AG10803 (cell line): Measurements from ENCODE around the gene PSMA5.

Experiments used
- DNase-seq: peaks from one replicate; pipeline ENCODE4 v3.0.0; 2010; ENCODE audit warnings: low read depth
- H3K4me3 ChIP-seq: 2 replicates; pipeline ENCODE4 v1.5.1; 2011; ENCODE audit warnings: mild to moderate bottlenecking, low read length, control low read depth
- CTCF ChIP-seq: conservative IDR thresholded peaks from 2 replicates; pipeline ENCODE4 v1.5.1; 2011; ENCODE audit warnings: mild to moderate bottlenecking, low read length, control low read depth, inconsistent platforms

PSMA5 gene

GRCh38 chr1:109391626-109392025, 34.6 kb downstream of the PSMA5 start:
- H3K4me3 ChIP-seq = no peak overlapping the region
- DNase-seq = no peak
- no peak for TF ChIP-seq CTCF

- TF ChIP-seq CTCF = no peak
- peak; percentile 27 for DNase-seq
- H3K4me3 ChIP-seq = no peak overlapping the region
Observed at GRCh38 chr1:109391157-109391556, 35.1 kb downstream of the PSMA5 start.

DNA sequence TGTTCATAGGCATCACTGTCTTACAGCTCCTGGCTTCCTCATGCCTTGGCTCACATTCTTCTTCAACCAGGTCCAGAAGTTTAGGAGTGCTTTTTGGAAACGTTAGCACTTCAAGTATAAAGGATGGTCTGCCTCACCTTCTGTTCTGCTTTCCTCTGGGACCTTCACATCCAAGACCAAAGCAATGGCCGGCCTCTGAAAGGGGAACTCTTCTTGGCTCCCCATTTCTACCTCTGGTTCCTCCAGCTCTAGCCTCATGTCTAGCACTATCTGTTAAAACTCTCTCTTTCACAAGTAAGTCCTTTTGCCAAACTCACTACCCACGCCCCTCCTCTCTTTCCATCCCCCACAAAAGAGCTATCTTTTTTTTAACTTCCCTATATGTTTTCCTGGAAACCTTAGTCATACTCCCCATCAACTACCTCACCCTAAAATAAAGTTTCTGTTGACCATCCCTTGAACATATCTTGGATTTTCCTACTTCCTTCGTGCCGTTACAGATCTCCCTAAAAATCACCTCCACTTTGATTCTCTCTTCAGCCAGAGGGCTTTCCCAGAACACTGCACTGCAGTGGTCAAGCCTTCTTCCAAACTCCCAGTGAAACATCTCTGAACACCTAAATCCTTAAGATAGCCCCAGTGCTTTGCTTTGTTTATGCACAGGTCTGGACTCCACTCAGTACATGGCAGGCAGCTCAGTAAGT, 36.5 kb downstream of the PSMA5 start:
- TF ChIP-seq CTCF = no peak
- DNase-seq = no peak
- H3K4me3 ChIP-seq = no peak overlapping the region

DNA sequence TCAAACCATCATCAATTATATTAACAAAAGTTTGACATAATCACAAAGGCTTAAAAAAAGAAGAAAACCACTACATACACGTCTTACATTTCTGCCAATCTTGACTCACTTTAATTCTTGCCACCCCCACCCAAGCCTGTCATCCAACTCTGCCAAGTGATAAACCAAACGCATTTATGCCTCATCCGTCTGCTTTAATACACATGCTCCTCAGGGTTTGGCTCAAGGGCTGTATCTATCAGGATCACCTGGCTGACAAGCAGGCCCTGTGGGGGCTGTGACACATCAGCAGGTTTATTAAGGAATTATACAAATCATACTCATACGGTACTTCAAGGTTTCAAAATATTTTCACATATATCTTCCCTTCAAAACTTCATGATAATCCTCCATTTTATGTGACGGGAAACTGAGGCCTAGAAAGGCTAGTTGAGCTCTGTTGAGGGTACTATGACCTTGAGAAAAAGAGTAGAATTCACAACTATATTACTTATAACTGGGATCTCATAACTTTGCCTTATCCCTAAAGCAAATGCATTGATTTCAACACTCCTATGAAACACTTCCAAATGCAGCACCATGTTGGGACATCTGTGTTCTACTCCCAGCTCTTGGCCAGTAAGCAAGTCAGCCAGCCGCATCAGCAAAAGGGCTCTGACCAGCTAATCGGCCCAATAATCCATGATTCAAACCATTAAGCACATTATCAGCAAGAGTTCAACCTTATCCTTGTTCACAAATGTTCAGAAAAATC, 37.2 kb downstream of the PSMA5 start:
- DNase-seq = peak; percentile 20
- TF ChIP-seq CTCF = no peak
- no peak overlapping the region for H3K4me3 ChIP-seq

GRCh38 chr1:109388208-109388711, 38.0 kb downstream of the PSMA5 start:
- H3K4me3 ChIP-seq = no peak overlapping the region
- no peak for TF ChIP-seq CTCF
- DNase-seq = no peak

GRCh38 chr1:109386054-109386717, 40.1 kb downstream of the PSMA5 start:
- TF ChIP-seq CTCF = no peak
- no peak overlapping the region for H3K4me3 ChIP-seq
- no peak for DNase-seq
